GM12892 (cell line): ENCODE results near the gene ACSL6.

Experiments
- POLR2A ChIP-seq: IDR thresholded peaks from 2 replicates; pipeline ENCODE4 v1.6.1; 2011; ENCODE audit warnings: low read depth, low read length, control low read depth
- POLR2AphosphoS5 ChIP-seq: IDR thresholded peaks from 2 replicates; pipeline ENCODE4 v1.6.1; 2011; ENCODE audit warnings: low read depth, low read length, control low read depth
- TAF1 ChIP-seq: IDR thresholded peaks from 2 replicates; pipeline ENCODE4 v1.6.1; 2011; ENCODE audit warnings: low read depth, mild to moderate bottlenecking, control low read depth, low read length, borderline replicate concordance

- no peak for TF ChIP-seq POLR2A
- no peak for TF ChIP-seq POLR2AphosphoS5
- no peak for TF ChIP-seq TAF1
Measured at GRCh38 chr5:131988601-131989000, 22.9 kb downstream of the ACSL6 start.
